Naive thymus-derived CD8-positive, alpha-beta T cell (primary cell): ENCODE measurements around the gene GNB2. TPM values are rescaled to one million over a fixed set of nuclear protein-coding genes. Genes with fewer than 3 reads are reported as not detected.

Experiments used
- ATAC-seq, 2 donors: fragments of 150-1000 bp; cut with Tn5 transposase in 1 of 2; sonication (Bioruptor Pico), chemical (Tn5 transposase) in 1 of 2; 1 replicate in 1 of 2; 2 replicates in 1 of 2; pipeline ENCODE4 v1.10.0; 2021; ENCODE audit warnings: mild to moderate bottlenecking in 2 of 2, moderate library complexity in 2 of 2
- POLR2A ChIA-PET: fragments of 350-600 bp; sonication (Branson Sonifier 250); formaldehyde crosslinking; loops from one replicate; lab custom pipeline; 2021; ENCODE audit warnings: antibody characterized with exemption; lab: Charles Lee
- DNase-seq, 10 donors: peaks; one replicate each; pipeline versions ENCODE4 v3.0.0 to v3.0.0-alpha.2; 2020 to 2022
- H3K27ac Mint-ChIP-seq, 10 donors: one replicate each; pipeline ENCODE4 v1.8.0; 2020 to 2022; ENCODE audit warnings: mild to moderate bottlenecking in 10 of 10, mixed read lengths in 10 of 10, moderate library complexity in 4 of 10, inconsistent platforms in 1 of 10
- H3K27me3 Mint-ChIP-seq, 5 donors: one replicate each; pipeline ENCODE4 v1.8.0; 2021 to 2022; ENCODE audit warnings: mixed read lengths in 5 of 5
- H3K36me3 Mint-ChIP-seq, 3 donors: one replicate each; pipeline ENCODE4 v1.8.0; 2020 to 2022; ENCODE audit warnings: mixed read lengths in 3 of 3, mild to moderate bottlenecking in 2 of 3, inconsistent platforms in 1 of 3
- H3K4me1 Mint-ChIP-seq, 4 donors: one replicate each; pipeline ENCODE4 v1.8.0; 2021 to 2022; ENCODE audit warnings: mixed read lengths in 4 of 4
- H3K4me3 Mint-ChIP-seq, 10 donors: one replicate each; pipeline ENCODE4 v1.8.0; 2020 to 2022; ENCODE audit warnings: mild to moderate bottlenecking in 10 of 10, mixed read lengths in 10 of 10, moderate library complexity in 6 of 10, inconsistent platforms in 1 of 10
- H3K9me3 Mint-ChIP-seq, 9 donors: one replicate each; pipeline ENCODE4 v1.8.0; 2020 to 2022; ENCODE audit warnings: mixed read lengths in 9 of 9, mild to moderate bottlenecking in 3 of 9, inconsistent platforms in 1 of 9, moderate library complexity in 1 of 9
- polyA plus RNA-seq, 3 donors: library from polyadenylated mRNA; unstranded; fragments of 300-500 nt; fragmentation: Illumina TruSeq; gene quantifications; one replicate each; pipeline ENCODE4 v1.2.3, GENCODE V29; 2021
- total RNA-seq, 8 experiments: library from RNA in 2 of 8; stranded (reverse) in 2 of 8; gene quantifications; one replicate each; pipeline ENCODE4 v1.2.3 and lab custom pipeline; 2021 to 2026

GNB2 gene
- 100 to 1,000 TPM; 117 to 118 TPM for total RNA-seq
- 10 to 100 TPM; 34.8 to 42.4 (median 42.1) TPM for polyA plus RNA-seq
- total RNA-seq (lab: John Stamatoyannopoulos, UW): 69.9 to 93.2 (median 79.4) reads per million in 6 experiments

DNA sequence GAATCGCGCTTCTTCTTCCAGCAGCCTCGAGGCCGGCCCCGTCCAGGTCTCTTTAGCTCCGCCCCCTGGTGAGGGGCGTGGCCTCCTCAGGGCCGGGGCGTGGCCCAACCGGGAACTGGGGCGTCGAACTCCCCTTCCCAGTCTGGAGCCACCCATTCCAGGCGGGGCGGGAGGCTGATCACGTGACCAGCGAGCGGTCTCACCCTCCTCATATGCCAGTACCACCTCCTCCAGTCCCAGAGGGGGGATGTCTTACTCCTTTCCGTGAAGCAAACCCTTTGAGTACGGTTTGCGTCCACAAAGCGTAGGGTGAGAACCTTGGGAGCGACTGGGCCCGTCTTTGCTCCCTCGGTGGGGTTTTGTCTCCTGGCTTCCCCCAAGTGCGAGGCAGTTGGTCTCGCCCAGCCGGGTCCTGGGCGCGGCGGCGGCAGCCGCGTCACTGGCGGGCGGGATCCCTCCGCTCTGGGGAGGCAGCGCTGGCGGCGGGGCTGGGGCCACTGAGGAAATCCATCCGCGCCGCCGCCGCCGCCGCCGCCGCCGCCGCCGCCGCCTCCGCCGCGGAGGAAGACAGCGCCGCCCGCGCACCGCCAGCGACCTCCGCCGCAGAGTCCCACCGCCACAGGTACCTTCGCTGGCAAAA is at the start of gene GNB2:
Gene GNB2 (plus strand): TSS at position 439 of the 640 bp plus-strand sequence. CDS start 2,526 bp downstream, outside the sequence.
- Mint-ChIP-seq H3K27me3 (no peaks in the 10 kb centered on the region), H3K9me3 (no peaks in the 10 kb centered on the region), H3K36me3 (peaks cover 0 to 17% (median 0%) of the 10 kb centered on the region in 3 donors), H3K27ac (peak within 1 kb of the TSS; percentile 84 to 99 (median 97)), H3K4me1 (peaks cover 8 to 22% (median 21%) of the 10 kb centered on the region in 4 donors), H3K4me3 (peak within 1 kb of the TSS; percentile 94 to 97 (median 96))
- POLR2A ChIA-PET: interaction anchor here (0.6 to 7.3 kb wide), 16 partner anchors 13 to 245 kb away, joined by 3 to 100 read pairs (median 4); partner anchors contain the start of genes FBXO24, LRCH4, MEPCE and MOSPD3
- DNase-seq (peak; percentile 92 to 97 (median 96)), ATAC-seq (peak; percentile 53 to 55)

DNA sequence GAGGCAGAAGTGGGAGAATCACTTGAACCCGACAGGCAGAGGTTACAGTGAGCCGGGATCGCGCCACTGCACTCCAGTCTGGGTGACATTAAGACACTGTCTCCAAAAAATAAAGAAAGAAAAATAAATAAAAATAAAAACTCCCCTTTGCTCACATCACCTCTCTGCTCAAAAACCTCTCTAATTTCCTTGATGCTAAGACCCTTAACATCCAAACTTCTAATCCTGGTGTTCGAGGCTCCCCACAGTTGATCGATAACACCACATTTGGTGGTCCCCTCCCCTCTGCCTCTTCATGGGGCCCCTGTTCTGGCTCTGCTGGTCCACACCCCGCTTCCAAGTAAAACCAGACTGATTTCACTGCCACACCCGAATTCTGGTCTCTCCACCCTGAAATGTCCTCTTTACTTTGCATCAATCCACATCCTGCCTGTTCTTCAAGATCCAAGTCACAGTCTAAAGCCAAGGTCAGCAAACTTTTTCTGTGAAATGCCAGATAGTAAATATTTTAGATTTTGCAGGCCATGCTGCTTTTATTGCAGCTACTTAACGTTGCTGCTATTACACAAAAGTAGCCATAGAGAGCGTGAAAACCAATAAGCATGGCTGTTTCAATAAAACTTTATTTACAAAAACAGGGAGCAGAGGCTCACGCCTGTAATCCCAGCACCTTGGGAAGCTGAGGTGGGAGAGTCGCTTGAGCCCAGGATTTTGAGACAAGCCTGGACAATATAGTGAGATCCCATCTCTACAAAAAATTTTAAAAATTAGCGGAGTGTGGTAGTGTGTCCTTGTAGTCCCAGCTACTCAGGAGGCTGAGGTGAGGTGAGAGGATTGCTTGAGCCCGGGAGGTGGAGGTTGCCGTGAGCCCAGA is 49.4 kb upstream of the GNB2 start:
- H3K36me3 Mint-ChIP-seq: no peaks in the 10 kb centered on the region
- peak overlapping the region in 4 of 10 donors; percentile 3 to 60 (median 24) for H3K27ac Mint-ChIP-seq
- H3K9me3 Mint-ChIP-seq: no peaks in the 10 kb centered on the region
- no peak for ATAC-seq
- POLR2A ChIA-PET: interaction anchor here (0.7 kb wide), 1 partner anchor 69 kb away, joined by 4 read pairs; no protein-coding TSS in a partner anchor
- H3K27me3 Mint-ChIP-seq: no peaks in the 10 kb centered on the region
- peaks cover 10 to 32% (median 26%) of the 10 kb centered on the region in 4 donors for H3K4me1 Mint-ChIP-seq
- no peak overlapping the region for H3K4me3 Mint-ChIP-seq
- no peak for DNase-seq

DNA sequence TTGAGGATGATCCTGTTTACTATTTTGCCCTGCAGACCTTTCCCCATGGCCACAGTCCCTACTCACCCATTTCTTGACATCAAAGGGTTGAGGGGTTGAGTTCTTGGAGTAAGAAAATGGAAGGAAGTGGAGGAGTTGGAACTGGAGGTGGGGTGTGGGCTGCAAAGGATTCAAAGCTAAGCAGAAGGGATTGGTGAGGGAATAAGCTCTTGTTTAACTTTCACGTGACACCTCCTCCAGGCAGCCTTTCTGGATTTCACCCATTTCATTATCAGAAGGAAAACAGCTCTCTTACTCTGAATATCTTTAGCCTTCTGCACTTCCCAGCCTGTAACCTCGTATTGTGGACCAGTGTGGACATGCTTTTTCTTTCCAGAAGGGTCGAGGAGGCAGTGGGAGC is 47.5 kb upstream of the GNB2 start:
- no peaks in the 10 kb centered on the region for H3K36me3 Mint-ChIP-seq
- H3K4me1 Mint-ChIP-seq: peaks cover 16 to 46% (median 39%) of the 10 kb centered on the region in 4 donors
- no peaks in the 10 kb centered on the region for H3K9me3 Mint-ChIP-seq
- POLR2A ChIA-PET: interaction anchor here (0.6 to 3.2 kb wide), 9 partner anchors 13 to 1274 kb away, joined by 3 to 39 read pairs (median 5); partner anchors contain the start of genes FBXO24, LRCH4 and MOSPD3
- H3K4me3 Mint-ChIP-seq: peak overlapping the region; percentile 68 to 81 (median 78)
- H3K27me3 Mint-ChIP-seq: no peaks in the 10 kb centered on the region
- peak overlapping the region in 9 of 10 donors; percentile 52 to 90 (median 85) for H3K27ac Mint-ChIP-seq
- ATAC-seq (no peak), DNase-seq (no peak)

DNA sequence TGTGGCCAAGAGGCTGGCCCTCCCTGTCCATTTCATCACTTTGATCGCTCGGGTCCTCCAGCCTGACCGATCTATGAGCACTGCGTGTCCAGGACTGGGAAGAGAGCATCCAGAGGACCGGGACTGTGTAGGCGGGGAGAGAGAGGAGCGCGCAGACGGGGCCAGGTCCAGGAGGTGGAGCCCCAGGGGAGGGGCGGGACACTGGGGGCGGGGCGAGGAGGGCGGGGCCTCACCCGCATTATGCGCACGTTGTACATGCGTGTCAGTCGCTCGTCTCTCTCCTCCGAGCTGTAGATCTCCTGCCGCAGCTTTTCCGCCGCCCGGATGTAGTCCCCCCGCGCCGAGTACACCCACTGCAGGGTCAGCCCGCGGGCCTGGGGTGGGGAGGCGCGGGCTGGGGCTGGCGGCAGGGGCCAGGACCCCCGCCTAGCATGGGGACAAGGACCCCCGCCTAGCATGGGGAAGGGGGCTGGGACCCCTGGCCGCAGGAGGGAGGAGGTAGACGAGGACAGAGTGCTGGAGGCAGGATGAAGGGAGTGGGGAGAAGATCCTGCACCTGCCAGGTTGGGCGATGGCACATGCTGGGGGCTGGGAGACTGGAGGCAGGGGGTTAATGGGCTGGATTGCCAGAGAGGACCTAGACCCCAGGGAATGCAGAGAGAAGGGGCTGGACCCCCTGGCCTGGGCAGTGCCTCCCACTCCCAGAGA is 46.9 kb upstream of the GNB2 start:
- peak overlapping the region; percentile 68 to 81 (median 78) for H3K4me3 Mint-ChIP-seq
- H3K36me3 Mint-ChIP-seq: no peaks in the 10 kb centered on the region
- POLR2A ChIA-PET: interaction anchor here (0.5 to 3.2 kb wide), 12 partner anchors 12 to 1274 kb away, joined by 3 to 39 read pairs (median 5); partner anchors contain the start of genes FBXO24, LRCH4, MEPCE and MOSPD3
- peak; percentile 96 to 97 for ATAC-seq
- H3K27ac Mint-ChIP-seq: peak overlapping the region; percentile 28 to 90 (median 86)
- no peaks in the 10 kb centered on the region for H3K27me3 Mint-ChIP-seq
- peak; percentile 77 to 93 (median 84) for DNase-seq
- H3K9me3 Mint-ChIP-seq: no peaks in the 10 kb centered on the region
- peaks cover 16 to 49% (median 39%) of the 10 kb centered on the region in 4 donors for H3K4me1 Mint-ChIP-seq

DNA sequence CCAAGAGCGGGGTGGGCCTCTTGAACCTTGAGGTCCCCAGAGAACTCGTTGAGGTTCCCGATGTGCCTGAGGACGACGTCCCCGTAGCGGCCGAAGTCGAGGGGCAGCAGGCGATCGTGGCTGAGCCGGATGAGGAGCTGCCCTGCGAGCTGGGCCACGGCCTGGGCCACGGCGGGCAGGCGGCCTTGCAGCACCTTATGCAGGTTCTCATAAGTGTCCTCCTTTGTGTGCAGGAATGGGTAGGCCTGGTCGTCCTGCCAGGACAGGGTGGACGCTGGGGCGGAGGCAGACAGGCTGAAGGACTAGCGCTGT is 46.3 kb upstream of the GNB2 start:
- no peaks in the 10 kb centered on the region for H3K9me3 Mint-ChIP-seq
- peaks cover 17 to 53% (median 40%) of the 10 kb centered on the region in 4 donors for H3K4me1 Mint-ChIP-seq

DNA sequence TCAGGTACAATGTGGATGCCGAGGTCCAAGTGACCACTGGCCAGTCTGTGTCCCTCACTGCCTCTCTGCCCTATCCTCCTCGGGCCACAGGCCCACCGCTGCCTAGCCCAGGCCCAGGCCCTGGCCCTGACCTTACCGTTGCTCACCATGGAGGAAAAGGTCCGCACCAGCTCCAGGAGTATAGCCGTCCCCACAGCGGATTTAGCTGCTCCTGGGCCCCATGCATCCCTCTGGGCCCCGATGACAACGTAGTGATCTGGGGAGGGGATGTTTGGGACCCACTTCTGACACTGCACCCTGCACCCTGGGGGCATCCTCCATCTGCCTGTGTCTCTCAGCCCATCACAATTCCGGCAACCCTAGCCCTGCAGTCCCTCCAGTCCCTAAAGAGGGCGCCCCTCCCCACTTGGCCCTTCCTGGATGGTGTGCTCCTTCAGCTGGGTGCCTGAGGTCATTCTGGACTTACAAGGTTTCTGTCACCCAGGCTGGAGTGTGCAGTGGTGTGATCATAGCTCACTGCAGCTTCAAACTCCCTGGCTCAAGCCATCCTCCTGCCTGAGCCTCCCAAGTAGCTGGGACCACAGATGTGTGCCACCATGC is 44.3 kb upstream of the GNB2 start:
- H3K4me1 Mint-ChIP-seq: peaks cover 21 to 59% (median 50%) of the 10 kb centered on the region in 4 donors
- POLR2A ChIA-PET: interaction anchor here (1.2 to 1.9 kb wide), 4 partner anchors 44 to 200 kb away, joined by 3 to 6 read pairs (median 3); partner anchors contain the start of gene MEPCE

More for the DNA sequence above, 46.3 kb upstream of the GNB2 start:
- Mint-ChIP-seq H3K27me3 (peaks cover 0 to 1% (median 0%) of the 10 kb centered on the region in 5 donors), H3K36me3 (no peaks in the 10 kb centered on the region), H3K4me3 (peak overlapping the region in 8 of 10 donors; percentile 54 to 81 (median 78)), H3K27ac (peak overlapping the region in 8 of 10 donors; percentile 53 to 90 (median 86))
- DNase-seq (no peak), ATAC-seq (no peak)
- POLR2A ChIA-PET: interaction anchor here (0.5 to 3.2 kb wide), 8 partner anchors 12 to 198 kb away, joined by 3 to 39 read pairs (median 8); partner anchors contain the start of genes FBXO24, LRCH4, MEPCE and MOSPD3

DNA sequence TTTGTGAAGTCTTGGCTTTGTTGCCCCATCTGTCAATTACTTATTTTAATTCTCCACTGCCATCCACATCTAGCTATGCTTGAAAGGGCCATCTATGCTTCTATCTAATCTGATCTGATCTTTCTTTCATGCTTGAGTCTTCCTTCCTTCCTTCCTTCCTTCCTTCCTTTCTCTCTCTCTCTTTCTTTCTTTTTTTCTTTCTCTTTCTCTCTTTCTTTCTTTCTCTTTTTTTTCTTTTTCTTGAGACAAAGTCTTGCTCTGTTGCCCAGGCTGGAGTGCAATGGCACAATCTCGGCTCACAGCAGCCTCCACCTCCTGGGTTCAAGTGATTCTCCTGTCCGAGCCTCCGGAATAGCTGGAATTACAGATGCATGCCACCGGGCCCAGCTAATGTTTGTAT is 43.5 kb upstream of the GNB2 start:
- Mint-ChIP-seq H3K36me3 (no peaks in the 10 kb centered on the region), H3K9me3 (no peaks in the 10 kb centered on the region), H3K4me3 (peak overlapping the region in 3 of 10 donors; percentile 2 to 47 (median 40)), H3K4me1 (peaks cover 21 to 61% (median 50%) of the 10 kb centered on the region in 4 donors), H3K27ac (peak overlapping the region in 7 of 10 donors; percentile 10 to 73 (median 62)), H3K27me3 (peaks cover 0 to 5% (median 0%) of the 10 kb centered on the region in 5 donors)
- POLR2A ChIA-PET: interaction anchor here (0.6 to 1.9 kb wide), 5 partner anchors 35 to 201 kb away, joined by 3 to 6 read pairs (median 3); partner anchors contain the start of gene MEPCE
- DNase-seq: no peak
- ATAC-seq: no peak

More for the DNA sequence above, 44.3 kb upstream of the GNB2 start:
- Mint-ChIP-seq H3K9me3 (no peaks in the 10 kb centered on the region), H3K36me3 (no peaks in the 10 kb centered on the region), H3K27me3 (peaks cover 0 to 4% (median 0%) of the 10 kb centered on the region in 5 donors), H3K4me3 (peak overlapping the region in 5 of 10 donors; percentile 7 to 72 (median 30)), H3K27ac (peak overlapping the region in 6 of 10 donors; percentile 33 to 86 (median 72))
- ATAC-seq: no peak
- DNase-seq: no peak

DNA sequence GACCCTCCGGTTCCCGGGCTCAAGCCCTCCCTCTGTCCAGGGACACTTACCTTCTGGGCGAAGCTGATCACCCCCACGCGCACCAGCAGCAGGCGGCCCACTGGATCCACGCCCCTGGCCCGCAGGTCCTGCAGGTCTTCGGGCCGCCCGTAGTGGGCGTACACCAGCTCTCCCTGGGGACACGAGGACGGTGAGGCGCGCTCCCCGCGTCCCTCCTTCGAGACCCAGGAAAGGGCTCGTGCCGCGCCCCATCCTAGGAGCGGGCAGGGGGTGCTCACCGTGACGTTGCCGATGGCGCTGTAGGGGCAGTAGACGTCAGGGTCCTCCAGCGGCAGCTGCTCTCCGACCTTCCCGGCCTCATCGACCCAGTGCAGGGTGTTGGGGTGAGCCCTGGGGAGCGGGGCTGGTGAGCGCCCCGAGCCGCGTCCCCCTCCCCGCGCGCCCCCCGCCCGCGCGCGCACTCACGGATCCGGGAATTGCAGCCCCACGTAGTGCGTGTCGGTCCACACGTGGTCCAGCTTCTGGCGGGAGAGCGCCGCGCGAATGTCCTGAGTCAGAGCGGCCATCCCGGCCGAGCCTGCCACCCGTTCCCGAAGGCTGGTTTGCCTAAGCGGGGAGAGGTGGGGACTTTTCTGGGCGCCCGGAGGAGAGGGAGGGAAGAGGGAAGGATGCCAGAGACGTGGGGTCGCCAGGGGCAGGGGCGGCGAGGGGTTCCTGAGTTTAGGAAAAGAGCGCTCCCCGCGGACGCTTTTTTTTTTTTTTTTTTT is 40.4 kb upstream of the GNB2 start:
- H3K36me3 Mint-ChIP-seq: no peaks in the 10 kb centered on the region
- POLR2A ChIA-PET: interaction anchor here (0.6 to 2.2 kb wide), 17 partner anchors 16 to 242 kb away, joined by 3 to 15 read pairs (median 3); partner anchors contain the start of genes FBXO24, GIGYF1, LRCH4 and MOSPD3

DNA sequence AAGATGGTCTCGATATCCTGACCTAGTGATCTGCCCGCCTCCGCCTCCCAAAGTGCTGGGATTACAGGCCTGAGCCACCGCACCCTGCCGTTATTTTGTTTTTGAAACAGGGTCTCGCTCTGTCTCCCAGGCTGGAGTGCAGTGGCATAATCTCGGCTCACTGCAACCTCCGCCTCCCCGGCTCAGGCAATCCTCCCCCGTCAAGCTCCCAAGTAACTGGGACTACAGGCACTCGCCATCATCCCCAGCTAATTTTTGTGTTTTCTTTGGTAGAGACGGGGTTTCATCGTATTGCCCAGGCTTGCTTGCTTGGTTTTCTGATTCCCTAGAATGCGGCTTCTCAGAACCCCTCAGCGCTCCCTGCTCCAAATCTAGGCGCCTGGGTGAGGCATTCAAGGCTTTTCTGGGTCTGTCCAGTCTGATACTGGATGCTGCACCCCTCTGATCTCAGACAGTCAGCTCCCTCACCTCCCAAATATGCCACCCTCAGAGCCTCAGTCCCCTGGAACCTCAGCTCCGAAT is 33.5 kb upstream of the GNB2 start:
- DNase-seq: no peak
- ATAC-seq: no peak
- POLR2A ChIA-PET: interaction anchor here (0.9 to 1.5 kb wide), 2 partner anchors 28 to 54 kb away, joined by 3 read pairs; partner anchors contain the start of genes FBXO24, LRCH4 and MOSPD3
- no peaks in the 10 kb centered on the region for H3K36me3 Mint-ChIP-seq
- H3K4me3 Mint-ChIP-seq: no peak overlapping the region
- H3K9me3 Mint-ChIP-seq: no peaks in the 10 kb centered on the region
- H3K27ac Mint-ChIP-seq: no peak overlapping the region
- H3K4me1 Mint-ChIP-seq: peaks cover 0 to 5% (median 0%) of the 10 kb centered on the region in 4 donors
- peaks cover 0 to 6% (median 0%) of the 10 kb centered on the region in 5 donors for H3K27me3 Mint-ChIP-seq

More for the DNA sequence above, 40.4 kb upstream of the GNB2 start:
- peak; percentile 79 to 81 for ATAC-seq
- Mint-ChIP-seq H3K4me1 (peaks cover 17 to 38% (median 31%) of the 10 kb centered on the region in 4 donors), H3K27ac (peak overlapping the region in 7 of 10 donors; percentile 34 to 79 (median 57)), H3K4me3 (peak overlapping the region; percentile 77 to 87 (median 82)), H3K27me3 (peaks cover 0 to 5% (median 0%) of the 10 kb centered on the region in 5 donors), H3K9me3 (no peaks in the 10 kb centered on the region)
- DNase-seq: peak; percentile 28 to 76 (median 46)
